HEK293 (cell line): ENCODE results near the gene PRPF31.

Experiments used
- GFI1B ChIP-seq: fragments of 450-650 bp; formaldehyde crosslinking; IDR thresholded peaks from 2 replicates; pipeline ENCODE4 v1.5.1; 2016; ENCODE audit warnings: missing biosample characterization, missing genetic modification characterization
- IKZF3 ChIP-seq: fragments of 450-650 bp; IDR thresholded peaks from 2 replicates; pipeline ENCODE4 v1.5.0; 2018; ENCODE audit warnings: missing biosample characterization, mild to moderate bottlenecking, missing genetic modification characterization, moderate library complexity
- KLF1 ChIP-seq: fragments of 450-650 bp; formaldehyde crosslinking; IDR thresholded peaks from 2 replicates; pipeline ENCODE4 v1.5.1; 2016; ENCODE audit warnings: missing biosample characterization, missing genetic modification characterization
- KLF9 ChIP-seq: fragments of 450-650 bp; formaldehyde crosslinking; IDR thresholded peaks from 2 replicates; pipeline ENCODE4 v1.5.1; 2016; ENCODE audit warnings: missing biosample characterization, missing genetic modification characterization, low read depth
- MYNN ChIP-seq: fragments of 450-650 bp; formaldehyde crosslinking; IDR thresholded peaks from 2 replicates; pipeline ENCODE4 v1.5.1; 2016; ENCODE audit warnings: missing biosample characterization, missing genetic modification characterization, borderline replicate concordance
- OVOL3 ChIP-seq: fragments of 450-650 bp; formaldehyde crosslinking; IDR thresholded peaks from 2 replicates; pipeline ENCODE4 v1.5.1; 2016; ENCODE audit warnings: missing biosample characterization, missing genetic modification characterization
- SALL2 ChIP-seq: fragments of 450-650 bp; formaldehyde crosslinking; IDR thresholded peaks from 2 replicates; pipeline ENCODE4 v1.5.0; 2017; ENCODE audit warnings: missing biosample characterization, mild to moderate bottlenecking, missing genetic modification characterization, borderline replicate concordance
- SCRT2 ChIP-seq: fragments of 450-650 bp; formaldehyde crosslinking; IDR thresholded peaks from 2 replicates; pipeline ENCODE4 v1.5.1; 2016; ENCODE audit warnings: missing biosample characterization, missing genetic modification characterization
- SP7 ChIP-seq: fragments of 450-650 bp; formaldehyde crosslinking; IDR thresholded peaks from 2 replicates; pipeline ENCODE4 v1.5.1; 2016; ENCODE audit warnings: missing biosample characterization, missing genetic modification characterization
- YY1 ChIP-seq: fragments of 450-650 bp; formaldehyde crosslinking; IDR thresholded peaks from 2 replicates; pipeline ENCODE4 v1.5.1; 2018; ENCODE audit warnings: missing biosample characterization, missing genetic modification characterization
- ZBTB20 ChIP-seq: fragments of 450-650 bp; formaldehyde crosslinking; IDR thresholded peaks from 2 replicates; pipeline ENCODE4 v1.5.1; 2016; ENCODE audit warnings: missing biosample characterization, missing genetic modification characterization
- ZBTB21 ChIP-seq: fragments of 450-650 bp; formaldehyde crosslinking; IDR thresholded peaks from 2 replicates; pipeline ENCODE4 v1.5.1; 2017; ENCODE audit warnings: missing biosample characterization, missing genetic modification characterization
- ZBTB7A ChIP-seq: fragments of 450-650 bp; formaldehyde crosslinking; IDR thresholded peaks from 2 replicates; pipeline ENCODE4 v1.5.1; 2016; ENCODE audit warnings: low read depth, missing biosample characterization, missing genetic modification characterization
- ZNF112 ChIP-seq: fragments of 450-650 bp; formaldehyde crosslinking; IDR thresholded peaks from 2 replicates; pipeline ENCODE4 v1.5.0; 2017; ENCODE audit warnings: missing biosample characterization, missing genetic modification characterization
- ZNF184 ChIP-seq: fragments of 450-650 bp; IDR thresholded peaks from 2 replicates; pipeline ENCODE4 v1.5.1; 2018; ENCODE audit warnings: missing biosample characterization, mild to moderate bottlenecking, missing genetic modification characterization
- ZNF2 ChIP-seq: fragments of 450-650 bp; formaldehyde crosslinking; IDR thresholded peaks from 2 replicates; pipeline ENCODE4 v1.5.1; 2016; ENCODE audit warnings: missing biosample characterization, missing genetic modification characterization
- ZNF24 ChIP-seq: fragments of 450-650 bp; formaldehyde crosslinking; IDR thresholded peaks from 2 replicates; pipeline ENCODE4 v1.5.1; 2016; ENCODE audit warnings: missing biosample characterization, missing genetic modification characterization
- ZNF292 ChIP-seq: fragments of 450-650 bp; formaldehyde crosslinking; IDR thresholded peaks from 2 replicates; pipeline ENCODE4 v1.5.1; 2016; ENCODE audit warnings: low read depth, missing biosample characterization, missing genetic modification characterization, borderline replicate concordance
- ZNF302 ChIP-seq: fragments of 450-650 bp; formaldehyde crosslinking; IDR thresholded peaks from 2 replicates; pipeline ENCODE4 v1.5.1; 2016; ENCODE audit warnings: missing biosample characterization, missing genetic modification characterization, low read depth
- ZNF354C ChIP-seq: fragments of 450-650 bp; formaldehyde crosslinking; IDR thresholded peaks from 2 replicates; pipeline ENCODE4 v1.5.1; 2016; ENCODE audit warnings: missing biosample characterization, missing genetic modification characterization, low read depth, borderline replicate concordance
- ZNF362 ChIP-seq: fragments of 450-650 bp; formaldehyde crosslinking; IDR thresholded peaks from 2 replicates; pipeline ENCODE4 v1.5.1; 2016; ENCODE audit warnings: missing biosample characterization, missing genetic modification characterization
- ZNF416 ChIP-seq: fragments of 450-650 bp; formaldehyde crosslinking; IDR thresholded peaks from 2 replicates; pipeline ENCODE4 v1.5.1; 2016; ENCODE audit warnings: missing biosample characterization, missing genetic modification characterization
- ZNF433 ChIP-seq: fragments of 450-650 bp; formaldehyde crosslinking; IDR thresholded peaks from 2 replicates; pipeline ENCODE4 v1.5.1; 2016; ENCODE audit warnings: missing biosample characterization, missing genetic modification characterization, low read depth
- ZNF48 ChIP-seq: fragments of 450-650 bp; formaldehyde crosslinking; IDR thresholded peaks from 2 replicates; pipeline ENCODE4 v1.5.1; 2016; ENCODE audit warnings: missing biosample characterization, missing genetic modification characterization
- ZNF510 ChIP-seq: fragments of 450-650 bp; formaldehyde crosslinking; IDR thresholded peaks from 2 replicates; pipeline ENCODE4 v1.5.1; 2018; ENCODE audit warnings: mild to moderate bottlenecking, missing genetic modification characterization, missing biosample characterization; ENCODE audit not compliant: insufficient replicate concordance
- ZNF529 ChIP-seq: fragments of 450-650 bp; formaldehyde crosslinking; IDR thresholded peaks from 2 replicates; pipeline ENCODE4 v1.5.1; 2017; ENCODE audit warnings: missing genetic modification characterization, missing biosample characterization; ENCODE audit not compliant: insufficient replicate concordance
- ZNF776 ChIP-seq: fragments of 450-650 bp; formaldehyde crosslinking; IDR thresholded peaks from 2 replicates; pipeline ENCODE4 v1.5.0; 2017; ENCODE audit warnings: missing biosample characterization, missing genetic modification characterization, borderline replicate concordance
- ZNF777 ChIP-seq: fragments of 450-650 bp; formaldehyde crosslinking; IDR thresholded peaks from 2 replicates; pipeline ENCODE4 v1.5.1; 2017; ENCODE audit warnings: missing biosample characterization, missing genetic modification characterization, borderline replicate concordance
- ZNF792 ChIP-seq: fragments of 450-650 bp; formaldehyde crosslinking; IDR thresholded peaks from 2 replicates; pipeline ENCODE4 v1.5.1; 2016; ENCODE audit warnings: missing biosample characterization, missing genetic modification characterization
- ZSCAN5A ChIP-seq: fragments of 450-650 bp; formaldehyde crosslinking; IDR thresholded peaks from 2 replicates; pipeline ENCODE4 v1.5.1; 2016; ENCODE audit warnings: missing biosample characterization, missing genetic modification characterization
- TF ChIP-seq, protein P1 (sequence below): fragments of 450-650 bp; formaldehyde crosslinking; IDR thresholded peaks from 2 replicates; pipeline ENCODE4 v1.5.1; 2016; ENCODE audit warnings: missing biosample characterization, missing genetic modification characterization, low read depth
- TF ChIP-seq, protein P2 (sequence below): fragments of 450-650 bp; IDR thresholded peaks from 2 replicates; pipeline ENCODE4 v1.5.1; 2018; ENCODE audit warnings: missing biosample characterization, mild to moderate bottlenecking, missing genetic modification characterization
- TF ChIP-seq, protein P3 (sequence below): fragments of 450-650 bp; formaldehyde crosslinking; IDR thresholded peaks from 2 replicates; pipeline ENCODE4 v1.5.1; 2016; ENCODE audit warnings: missing biosample characterization, missing genetic modification characterization

PRPF31 gene

GRCh38 chr19:54159352-54160181 is 44.0 kb downstream of the PRPF31 start, which contains the start of gene LENG1 (continued):
- TF ChIP-seq ZSCAN5A: no peak
- TF ChIP-seq, protein P1, sequence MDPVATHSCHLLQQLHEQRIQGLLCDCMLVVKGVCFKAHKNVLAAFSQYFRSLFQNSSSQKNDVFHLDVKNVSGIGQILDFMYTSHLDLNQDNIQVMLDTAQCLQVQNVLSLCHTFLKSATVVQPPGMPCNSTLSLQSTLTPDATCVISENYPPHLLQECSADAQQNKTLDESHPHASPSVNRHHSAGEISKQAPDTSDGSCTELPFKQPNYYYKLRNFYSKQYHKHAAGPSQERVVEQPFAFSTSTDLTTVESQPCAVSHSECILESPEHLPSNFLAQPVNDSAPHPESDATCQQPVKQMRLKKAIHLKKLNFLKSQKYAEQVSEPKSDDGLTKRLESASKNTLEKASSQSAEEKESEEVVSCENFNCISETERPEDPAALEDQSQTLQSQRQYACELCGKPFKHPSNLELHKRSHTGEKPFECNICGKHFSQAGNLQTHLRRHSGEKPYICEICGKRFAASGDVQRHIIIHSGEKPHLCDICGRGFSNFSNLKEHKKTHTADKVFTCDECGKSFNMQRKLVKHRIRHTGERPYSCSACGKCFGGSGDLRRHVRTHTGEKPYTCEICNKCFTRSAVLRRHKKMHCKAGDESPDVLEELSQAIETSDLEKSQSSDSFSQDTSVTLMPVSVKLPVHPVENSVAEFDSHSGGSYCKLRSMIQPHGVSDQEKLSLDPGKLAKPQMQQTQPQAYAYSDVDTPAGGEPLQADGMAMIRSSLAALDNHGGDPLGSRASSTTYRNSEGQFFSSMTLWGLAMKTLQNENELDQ (tag by site-specific recombination): no peak
- TF ChIP-seq SP7 (tag by site-specific recombination): 0 out of 2 replicates have a peak, but pooled peaks have one; percentile 24
- TF ChIP-seq ZNF776 (tag by site-specific recombination): no peak
- no peak for TF ChIP-seq KLF1
- TF ChIP-seq, protein P2, sequence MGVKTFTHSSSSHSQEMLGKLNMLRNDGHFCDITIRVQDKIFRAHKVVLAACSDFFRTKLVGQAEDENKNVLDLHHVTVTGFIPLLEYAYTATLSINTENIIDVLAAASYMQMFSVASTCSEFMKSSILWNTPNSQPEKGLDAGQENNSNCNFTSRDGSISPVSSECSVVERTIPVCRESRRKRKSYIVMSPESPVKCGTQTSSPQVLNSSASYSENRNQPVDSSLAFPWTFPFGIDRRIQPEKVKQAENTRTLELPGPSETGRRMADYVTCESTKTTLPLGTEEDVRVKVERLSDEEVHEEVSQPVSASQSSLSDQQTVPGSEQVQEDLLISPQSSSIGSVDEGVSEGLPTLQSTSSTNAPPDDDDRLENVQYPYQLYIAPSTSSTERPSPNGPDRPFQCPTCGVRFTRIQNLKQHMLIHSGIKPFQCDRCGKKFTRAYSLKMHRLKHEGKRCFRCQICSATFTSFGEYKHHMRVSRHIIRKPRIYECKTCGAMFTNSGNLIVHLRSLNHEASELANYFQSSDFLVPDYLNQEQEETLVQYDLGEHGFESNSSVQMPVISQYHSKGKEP (tag by site-specific recombination): no peak
- TF ChIP-seq SALL2 (tag by site-specific recombination): no peak
- no peak for TF ChIP-seq IKZF3 (tag by site-specific recombination)
- TF ChIP-seq ZNF354C (tag by site-specific recombination): no peak
- peak; percentile 33; the same call in 1 of the 2 replicates for TF ChIP-seq KLF9 (tag by site-specific recombination)
- 0 out of 2 replicates have a peak, but pooled peaks have one; percentile 23 for TF ChIP-seq GFI1B (tag by site-specific recombination)
- TF ChIP-seq ZNF362 (tag by site-specific recombination): no peak
- no peak for TF ChIP-seq ZNF510
- no peak for TF ChIP-seq ZBTB7A (tag by site-specific recombination)
- no peak for TF ChIP-seq ZNF529 (tag by site-specific recombination)
- no peak; the same call in 1 of the 2 replicates for TF ChIP-seq ZNF2 (tag by site-specific recombination)
- no peak for TF ChIP-seq MYNN
- no peak for TF ChIP-seq ZNF302 (tag by site-specific recombination)
- TF ChIP-seq SCRT2 (tag by site-specific recombination): no peak
- TF ChIP-seq YY1: peak; percentile 64; the same call in 1 of the 2 replicates
- no peak for TF ChIP-seq ZNF48
- TF ChIP-seq ZNF184: no peak
- no peak for TF ChIP-seq OVOL3 (tag by site-specific recombination)
- TF ChIP-seq ZNF112 (tag by site-specific recombination): no peak
- TF ChIP-seq, protein P3, sequence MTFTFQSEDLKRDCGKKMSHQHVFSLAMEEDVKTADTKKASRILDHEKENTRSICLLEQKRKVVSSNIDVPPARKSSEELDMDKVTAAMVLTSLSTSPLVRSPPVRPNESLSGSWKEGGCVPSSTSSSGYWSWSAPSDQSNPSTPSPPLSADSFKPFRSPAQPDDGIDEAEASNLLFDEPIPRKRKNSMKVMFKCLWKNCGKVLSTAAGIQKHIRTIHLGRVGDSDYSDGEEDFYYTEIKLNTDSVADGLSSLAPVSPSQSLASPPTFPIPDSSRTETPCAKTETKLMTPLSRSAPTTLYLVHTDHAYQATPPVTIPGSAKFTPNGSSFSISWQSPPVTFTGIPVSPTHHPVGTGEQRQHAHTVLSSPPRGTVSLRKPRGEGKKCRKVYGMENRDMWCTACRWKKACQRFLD: no peak
- TF ChIP-seq ZNF777 (tag by site-specific recombination): no peak; the same call in 1 of the 2 replicates
- TF ChIP-seq ZBTB20 (tag by site-specific recombination): no peak; the same call in 1 of the 2 replicates
- TF ChIP-seq ZNF792: peak; percentile 90
- TF ChIP-seq ZBTB21 (tag by site-specific recombination): no peak
- no peak for TF ChIP-seq ZNF416
- no peak for TF ChIP-seq ZNF433 (tag by site-specific recombination)
- TF ChIP-seq ZNF292 (tag by site-specific recombination): no peak
- no peak for TF ChIP-seq ZNF24 (tag by site-specific recombination)
